ENCODE data around the gene MYD88. TPM values are rescaled to one million over a fixed set of nuclear protein-coding genes. Genes with fewer than 3 reads are reported as not detected.

The MYD88 gene
- total RNA-seq, 1 experiment from 2014 or later = 17.7 TPM

DNA sequence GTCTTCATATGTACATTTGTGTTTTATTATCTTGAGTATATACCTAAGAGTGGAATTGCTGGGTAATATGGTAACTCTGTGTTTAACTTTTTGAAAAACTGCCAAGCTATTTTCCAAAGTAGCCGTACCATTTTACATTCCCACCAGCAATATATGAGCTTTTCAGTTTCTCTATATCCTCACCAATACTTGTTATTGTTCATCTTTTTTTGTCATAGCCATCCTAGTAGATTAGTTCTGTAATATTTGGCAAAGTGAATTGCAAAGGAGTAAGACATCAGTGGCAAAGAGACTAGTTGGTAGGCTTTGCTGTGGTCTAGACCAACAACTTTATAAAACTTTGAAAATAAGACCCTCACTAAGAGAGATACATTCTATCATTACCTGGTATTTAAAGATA is 48.3 kb downstream of the MYD88 start:
- no peaks in the 10 kb centered on the region for H3K9me2 ChIP-seq (replicated peaks; ENCODE audit: low read length)
- H3K79me2 ChIP-seq (ENCODE audit: low read length) = peaks cover 76% of the 10 kb centered on the region
- H3K9ac ChIP-seq (ENCODE audit: low read length) = no peak overlapping the region
- DNase-seq = no peak
- intact Hi-C loops (cut with micrococcal nuclease) = no loop called here
- H3K4me1 ChIP-seq (ENCODE audit: insufficient read depth, low read length) = no peaks in the 10 kb centered on the region
- H3K27me3 ChIP-seq (ENCODE audit: low read length) = no peaks in the 10 kb centered on the region
- H3F3A ChIP-seq (ENCODE audit: low read length, unreplicated experiment) = no peaks in the 10 kb centered on the region
- ChIA-PET CTCF (no interaction called here), POLR2A (ENCODE audit: unreplicated experiment) (no interaction called here)
- ATAC-seq = no peak
- TF ChIP-seq EZH2phosphoT487 (IDR thresholded peaks at IDR 0.05; ENCODE audit: borderline replicate concordance, low read length) (no peak), EZH2 (IDR thresholded peaks at IDR 0.05; ENCODE audit: low read length, unreplicated experiment) (no peak)
- TF ChIP-seq, protein P1, sequence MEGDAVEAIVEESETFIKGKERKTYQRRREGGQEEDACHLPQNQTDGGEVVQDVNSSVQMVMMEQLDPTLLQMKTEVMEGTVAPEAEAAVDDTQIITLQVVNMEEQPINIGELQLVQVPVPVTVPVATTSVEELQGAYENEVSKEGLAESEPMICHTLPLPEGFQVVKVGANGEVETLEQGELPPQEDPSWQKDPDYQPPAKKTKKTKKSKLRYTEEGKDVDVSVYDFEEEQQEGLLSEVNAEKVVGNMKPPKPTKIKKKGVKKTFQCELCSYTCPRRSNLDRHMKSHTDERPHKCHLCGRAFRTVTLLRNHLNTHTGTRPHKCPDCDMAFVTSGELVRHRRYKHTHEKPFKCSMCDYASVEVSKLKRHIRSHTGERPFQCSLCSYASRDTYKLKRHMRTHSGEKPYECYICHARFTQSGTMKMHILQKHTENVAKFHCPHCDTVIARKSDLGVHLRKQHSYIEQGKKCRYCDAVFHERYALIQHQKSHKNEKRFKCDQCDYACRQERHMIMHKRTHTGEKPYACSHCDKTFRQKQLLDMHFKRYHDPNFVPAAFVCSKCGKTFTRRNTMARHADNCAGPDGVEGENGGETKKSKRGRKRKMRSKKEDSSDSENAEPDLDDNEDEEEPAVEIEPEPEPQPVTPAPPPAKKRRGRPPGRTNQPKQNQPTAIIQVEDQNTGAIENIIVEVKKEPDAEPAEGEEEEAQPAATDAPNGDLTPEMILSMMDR (conservative IDR thresholded peaks at IDR 0.05; ENCODE audit: low read depth, low read length) = no peak
- peaks cover 31% of the 10 kb centered on the region for H4K20me1 ChIP-seq (ENCODE audit: low read length)
- H3K27ac ChIP-seq (ENCODE audit: low read length) = no peak overlapping the region
- no TSS peak for BruUV-seq (replicated peaks)
- H3K4me3 ChIP-seq (ENCODE audit: low read length) = no peak overlapping the region
- no peaks in the 10 kb centered on the region for H3K9me3 ChIP-seq (ENCODE audit: low read length)
- no peak overlapping the region for H3K4me2 ChIP-seq (ENCODE audit: low read length)
- peaks cover 72% of the 10 kb centered on the region for H3K36me3 ChIP-seq (ENCODE audit: low read depth, low read length)
- H2AFZ ChIP-seq (ENCODE audit: low read length) = no peak overlapping the region

DNA sequence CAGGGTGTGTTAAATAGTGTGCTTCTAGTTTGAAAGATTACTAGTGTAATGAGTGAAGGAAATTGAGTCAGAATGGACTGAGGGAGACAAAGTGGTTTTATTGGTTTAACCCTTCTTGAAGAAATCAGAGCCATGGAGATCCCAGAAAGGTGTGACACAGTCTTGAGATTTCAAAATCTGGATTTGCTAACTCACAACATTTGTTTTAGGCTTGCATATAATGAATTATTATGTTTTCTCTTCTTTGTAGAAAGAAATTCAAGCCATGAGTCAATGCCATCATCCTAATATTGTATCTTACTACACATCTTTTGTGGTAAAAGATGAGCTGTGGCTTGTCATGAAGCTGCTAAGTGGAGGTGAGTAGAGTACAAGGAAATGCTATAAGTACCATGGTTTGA is 52.0 kb downstream of the MYD88 start:
- Histone ChIP-seq H4K20me1 (ENCODE audit: low read length) (peaks cover 30% of the 10 kb centered on the region), H3K79me2 (ENCODE audit: low read length) (peaks cover 80% of the 10 kb centered on the region), H3K9me3 (ENCODE audit: low read length) (no peaks in the 10 kb centered on the region), H3K4me3 (ENCODE audit: low read length) (no peak overlapping the region), H2AFZ (ENCODE audit: low read length) (no peak overlapping the region), H3K36me3 (ENCODE audit: low read depth, low read length) (peaks cover 62% of the 10 kb centered on the region), H3K9ac (ENCODE audit: low read length) (no peak overlapping the region), H3K4me2 (ENCODE audit: low read length) (no peak overlapping the region), H3K9me2 (replicated peaks; ENCODE audit: low read length) (no peaks in the 10 kb centered on the region), H3F3A (ENCODE audit: low read length, unreplicated experiment) (no peaks in the 10 kb centered on the region), H3K27me3 (ENCODE audit: low read length) (no peaks in the 10 kb centered on the region), H3K4me1 (ENCODE audit: insufficient read depth, low read length) (no peaks in the 10 kb centered on the region), H3K27ac (ENCODE audit: low read length) (no peak overlapping the region)
- no peak for DNase-seq
- POLR2A ChIA-PET (ENCODE audit: unreplicated experiment) = interaction anchor here (0.7 kb wide), 1 partner anchor 75 kb away, joined by 3 read pairs; the partner anchor contains the start of gene SLC22A13
- ATAC-seq = no peak
- intact Hi-C loops (cut with micrococcal nuclease) = no loop called here
- CTCF ChIA-PET = no interaction called here
- TF ChIP-seq, protein P1 (conservative IDR thresholded peaks at IDR 0.05; ENCODE audit: low read depth, low read length) = no peak
- TF ChIP-seq EZH2phosphoT487 (IDR thresholded peaks at IDR 0.05; ENCODE audit: borderline replicate concordance, low read length) = no peak
- TF ChIP-seq EZH2 (IDR thresholded peaks at IDR 0.05; ENCODE audit: low read length, unreplicated experiment) = no peak
- no TSS peak for BruUV-seq (replicated peaks)

Other genes with a start within 250 kb of the MYD88 start
- 0.44 and 1.8 TPM in 2 replicates for gene VILL, start 147.9 kb upstream of the MYD88 start, total RNA-seq (2014; rRNA removed)
- 16.9 and 18.5 TPM in 2 replicates for gene PLCD1, start 109.0 kb upstream of the MYD88 start, total RNA-seq (2014; rRNA removed)
- not detected in 2 replicates for gene DLEC1, start 99.5 kb upstream of the MYD88 start, total RNA-seq (2014; rRNA removed)
- 76.4 and 94.5 TPM in 2 replicates for gene ACAA1, start 1.5 kb upstream of the MYD88 start, total RNA-seq (2014; rRNA removed)
- 42.2 and 47.7 TPM in 2 replicates for gene OXSR1, start 26.9 kb downstream of the MYD88 start, total RNA-seq (2014; rRNA removed)
- gene SLC22A13, start 127.2 kb downstream of the MYD88 start, total RNA-seq (2014; rRNA removed) = 0.73 TPM in 1 of 2 replicates, not detected in the other
- 0.07 TPM in 1 of 2 replicates, not detected in the other for gene SLC22A14, start 143.6 kb downstream of the MYD88 start, total RNA-seq (2014; rRNA removed)
- gene XYLB, start 208.1 kb downstream of the MYD88 start, total RNA-seq (2014; rRNA removed) = 11.2 and 14.0 TPM in 2 replicates

Measured in PC-3 (cell line).